ENCODE results near the gene PTPRN2.

The PTPRN2 gene

DNA sequence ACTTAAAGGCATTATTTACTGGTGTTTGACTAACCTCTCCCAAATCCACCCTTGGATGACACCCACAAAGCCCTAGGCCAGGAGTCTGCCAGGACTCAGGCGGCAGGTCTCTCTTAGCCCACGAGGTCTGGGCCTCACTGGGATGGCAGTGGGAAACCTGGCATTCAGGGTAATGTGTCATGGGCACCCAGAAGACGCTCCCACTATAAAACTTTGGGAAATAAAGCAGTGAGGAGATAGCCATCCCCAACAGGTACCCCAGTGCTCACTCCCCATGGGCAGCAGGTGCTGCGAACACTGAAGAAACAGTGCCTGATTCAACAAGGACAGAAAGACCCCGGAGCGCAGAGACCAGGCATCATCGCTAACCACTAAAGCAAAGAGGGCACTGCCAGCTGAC, 14.4 kb upstream of the PTPRN2 start:
- TF ChIP-seq, protein P1, sequence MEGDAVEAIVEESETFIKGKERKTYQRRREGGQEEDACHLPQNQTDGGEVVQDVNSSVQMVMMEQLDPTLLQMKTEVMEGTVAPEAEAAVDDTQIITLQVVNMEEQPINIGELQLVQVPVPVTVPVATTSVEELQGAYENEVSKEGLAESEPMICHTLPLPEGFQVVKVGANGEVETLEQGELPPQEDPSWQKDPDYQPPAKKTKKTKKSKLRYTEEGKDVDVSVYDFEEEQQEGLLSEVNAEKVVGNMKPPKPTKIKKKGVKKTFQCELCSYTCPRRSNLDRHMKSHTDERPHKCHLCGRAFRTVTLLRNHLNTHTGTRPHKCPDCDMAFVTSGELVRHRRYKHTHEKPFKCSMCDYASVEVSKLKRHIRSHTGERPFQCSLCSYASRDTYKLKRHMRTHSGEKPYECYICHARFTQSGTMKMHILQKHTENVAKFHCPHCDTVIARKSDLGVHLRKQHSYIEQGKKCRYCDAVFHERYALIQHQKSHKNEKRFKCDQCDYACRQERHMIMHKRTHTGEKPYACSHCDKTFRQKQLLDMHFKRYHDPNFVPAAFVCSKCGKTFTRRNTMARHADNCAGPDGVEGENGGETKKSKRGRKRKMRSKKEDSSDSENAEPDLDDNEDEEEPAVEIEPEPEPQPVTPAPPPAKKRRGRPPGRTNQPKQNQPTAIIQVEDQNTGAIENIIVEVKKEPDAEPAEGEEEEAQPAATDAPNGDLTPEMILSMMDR (IDR thresholded peaks at IDR 0.05; ENCODE audit: low read depth, low read length), result no peak
- DNase-seq (ENCODE audit: extremely low read depth, low read depth), result no peak

DNA sequence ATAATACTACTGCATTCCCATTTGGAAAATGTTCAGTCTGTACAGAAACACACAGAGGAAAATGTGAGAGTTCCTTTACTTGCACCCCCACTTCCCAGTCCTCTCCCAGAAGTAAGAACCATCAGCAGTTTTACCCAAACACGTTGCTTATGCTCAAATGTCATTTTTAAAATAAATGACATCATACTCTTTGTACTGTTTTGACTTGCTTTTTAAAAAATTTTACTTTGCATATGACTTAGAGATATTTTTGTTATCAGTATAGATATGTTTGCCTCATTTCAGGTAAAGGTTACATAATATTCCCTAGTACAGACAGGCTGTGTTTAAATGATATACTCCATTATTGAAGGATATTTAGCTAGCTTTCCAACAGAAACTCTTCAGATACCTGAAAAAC, 13.5 kb upstream of the PTPRN2 start:
- TF ChIP-seq, protein P1 (IDR thresholded peaks at IDR 0.05; ENCODE audit: low read depth, low read length), result no peak

DNA sequence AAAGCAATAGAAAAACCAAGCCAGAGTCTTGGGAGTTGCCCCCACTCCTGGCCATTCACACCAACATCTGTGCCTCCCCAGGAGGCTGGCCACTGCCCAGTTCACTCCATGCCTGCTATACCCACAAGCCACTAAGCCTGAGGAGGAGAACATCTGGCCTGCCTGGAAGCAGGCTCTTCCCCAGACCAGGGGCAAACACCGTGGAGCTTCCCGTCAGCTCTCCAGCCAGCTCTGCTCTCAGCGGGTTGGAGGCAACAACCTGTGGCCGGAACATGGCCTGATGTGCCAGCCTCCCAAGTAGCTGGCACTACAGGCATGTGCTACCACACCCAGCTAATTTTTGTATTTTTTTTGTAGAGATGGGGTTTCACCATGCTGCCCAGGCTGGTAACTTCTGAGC, 9.1 kb upstream of the PTPRN2 start:
- TF ChIP-seq, protein P1 (IDR thresholded peaks at IDR 0.05; ENCODE audit: low read depth, low read length), result no peak

More for the DNA sequence above, 13.5 kb upstream of the PTPRN2 start:
- no peak for DNase-seq (ENCODE audit: extremely low read depth, low read depth)

DNA sequence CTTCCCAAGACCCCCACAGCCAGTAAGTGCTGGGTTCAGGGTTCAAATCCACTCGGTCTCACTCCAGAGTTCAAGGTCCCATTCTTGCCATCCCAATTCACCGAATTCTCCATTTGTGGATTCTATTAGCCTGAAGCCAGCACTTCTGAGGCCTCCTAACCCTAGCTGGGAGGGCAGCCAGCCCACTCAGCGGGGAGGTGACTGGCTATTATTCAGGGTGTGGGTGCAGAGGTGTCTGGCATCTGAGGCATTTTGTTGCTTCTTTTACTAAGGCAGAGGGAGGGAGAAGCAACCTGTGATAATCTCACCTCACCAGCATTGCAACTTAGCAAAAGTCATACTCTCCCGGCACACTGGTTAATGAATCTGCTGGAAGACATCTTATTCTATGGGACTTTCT, 8.7 kb upstream of the PTPRN2 start:
- TF ChIP-seq, protein P1 (IDR thresholded peaks at IDR 0.05; ENCODE audit: low read depth, low read length), result no peak
- no peak for DNase-seq (ENCODE audit: extremely low read depth, low read depth)

More for the DNA sequence above, 9.1 kb upstream of the PTPRN2 start:
- no peak for DNase-seq (ENCODE audit: extremely low read depth, low read depth)

DNA sequence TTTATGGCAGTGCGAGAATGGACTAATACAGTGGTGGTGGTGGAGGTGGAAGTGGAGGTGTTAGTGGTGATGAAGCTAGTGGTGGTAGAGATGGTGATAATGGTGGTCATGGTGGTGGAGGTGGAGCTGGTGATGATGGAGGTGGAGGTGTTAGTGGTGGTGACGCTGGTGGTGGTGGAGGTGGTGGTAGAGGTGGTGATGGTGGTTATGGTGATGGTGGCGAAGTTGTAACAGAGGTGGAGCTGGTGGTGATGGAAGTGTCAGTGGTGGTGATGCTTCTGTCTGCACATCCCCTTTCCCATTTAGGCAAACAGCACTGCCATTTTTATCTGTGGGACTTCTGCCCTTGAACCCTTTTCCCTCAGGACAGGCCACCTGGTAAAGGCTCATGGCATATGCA, 7.4 kb upstream of the PTPRN2 start:
- TF ChIP-seq, protein P1 (IDR thresholded peaks at IDR 0.05; ENCODE audit: low read depth, low read length), result no peak
- DNase-seq (ENCODE audit: extremely low read depth, low read depth), result no peak

DNA sequence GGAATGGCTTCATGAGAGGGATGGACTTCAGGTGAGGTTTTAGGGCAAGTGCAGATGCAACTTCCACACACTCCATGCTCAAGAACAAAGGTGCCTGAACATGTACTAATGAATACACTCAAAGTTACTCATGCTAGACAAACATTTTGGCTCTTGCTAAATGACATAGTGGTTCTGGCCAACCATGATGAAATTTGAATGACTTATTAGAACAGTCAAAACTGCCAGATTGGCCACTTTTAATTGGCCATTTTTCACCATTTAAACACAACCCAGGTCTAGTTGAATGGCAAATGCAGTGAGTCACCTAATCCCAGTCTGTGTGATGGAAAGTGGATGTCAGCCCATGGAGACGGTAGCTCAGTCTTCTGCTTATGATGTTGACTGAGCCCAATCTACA, 4.9 kb upstream of the PTPRN2 start:
- TF ChIP-seq, protein P1 (IDR thresholded peaks at IDR 0.05; ENCODE audit: low read depth, low read length), result no peak
- DNase-seq (ENCODE audit: extremely low read depth, low read depth), result no peak

DNA sequence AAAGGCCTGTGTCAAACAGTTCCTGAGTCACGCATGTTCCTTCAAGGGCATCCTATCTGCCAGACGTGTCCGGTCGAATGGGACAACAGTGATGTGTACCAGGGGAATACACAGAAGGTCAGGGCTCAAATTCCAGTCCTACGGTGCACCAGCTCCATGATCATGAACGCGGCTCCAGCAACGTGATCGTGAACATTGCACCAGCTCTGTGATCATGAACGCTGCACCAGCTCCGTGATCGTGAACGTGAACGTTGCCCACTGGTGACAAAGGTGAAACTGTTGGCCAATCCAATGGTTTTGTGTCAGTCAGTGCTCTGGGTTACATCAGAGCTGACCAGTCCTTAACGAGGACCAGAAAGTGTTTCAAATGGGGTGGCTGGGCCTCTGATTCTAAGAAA, 4.3 kb upstream of the PTPRN2 start:
- DNase-seq (ENCODE audit: extremely low read depth, low read depth), result no peak
- TF ChIP-seq, protein P1 (IDR thresholded peaks at IDR 0.05; ENCODE audit: low read depth, low read length), result no peak

All from AG09319 (cell line).